HG03457 (cell line): Measurements from ENCODE around the gene DTD1.
"Not testable (repeated sequence)": the region's sequence is repeated elsewhere in the genome, so short reads cannot be mapped to it uniquely, and the experiment has no call there.

ENCODE experiments used
- ATAC-seq: cut with Tn5 transposase; IDR thresholded peaks from one replicate; pipeline ENCODE4 v1.9.1; 2021; ENCODE audit warnings: moderate number of reproducible peaks; ENCODE audit not compliant: unreplicated experiment

Gene DTD1

DNA sequence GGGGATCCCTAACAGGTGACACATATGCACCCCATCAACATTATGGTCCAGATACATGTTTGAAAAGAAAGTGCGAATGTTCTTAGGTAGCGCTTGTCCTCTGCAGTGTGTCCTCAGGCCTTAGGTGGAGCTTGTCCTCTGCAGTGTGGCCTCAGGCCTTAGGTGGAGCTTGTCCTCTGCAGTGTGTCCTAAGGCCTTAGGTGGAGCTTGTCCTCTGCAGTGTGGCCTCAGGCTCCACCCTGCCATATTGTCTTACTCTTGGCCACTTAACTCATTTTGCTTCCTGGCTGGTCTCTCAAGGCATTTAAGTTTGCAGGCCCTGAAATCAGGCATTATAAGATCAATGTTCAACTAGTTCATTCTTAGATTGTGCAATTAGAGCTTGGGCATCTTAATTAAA is 151.0 kb downstream of the DTD1 start:
- no peak for ATAC-seq

DNA sequence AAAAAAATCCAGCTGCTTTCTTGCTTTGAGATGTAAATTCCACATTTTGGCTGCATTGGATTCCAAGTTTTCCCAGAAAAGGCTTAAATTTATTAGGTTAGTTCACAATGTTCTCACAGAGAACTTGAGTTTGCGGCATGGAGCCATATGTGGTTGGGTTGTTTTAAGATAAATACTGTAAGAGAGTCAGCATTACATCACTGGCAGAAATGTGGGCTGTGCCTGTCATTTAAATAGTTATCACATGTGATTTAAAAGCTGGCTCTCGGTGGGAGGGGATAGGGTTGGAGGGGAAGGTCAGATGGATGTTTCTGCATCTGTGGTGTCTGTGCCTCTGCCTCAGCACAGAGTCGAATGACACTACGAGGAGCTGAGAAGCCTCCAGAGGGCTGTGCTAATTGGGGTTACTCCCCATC is 151.9 kb downstream of the DTD1 start:
- no peak for ATAC-seq

DNA sequence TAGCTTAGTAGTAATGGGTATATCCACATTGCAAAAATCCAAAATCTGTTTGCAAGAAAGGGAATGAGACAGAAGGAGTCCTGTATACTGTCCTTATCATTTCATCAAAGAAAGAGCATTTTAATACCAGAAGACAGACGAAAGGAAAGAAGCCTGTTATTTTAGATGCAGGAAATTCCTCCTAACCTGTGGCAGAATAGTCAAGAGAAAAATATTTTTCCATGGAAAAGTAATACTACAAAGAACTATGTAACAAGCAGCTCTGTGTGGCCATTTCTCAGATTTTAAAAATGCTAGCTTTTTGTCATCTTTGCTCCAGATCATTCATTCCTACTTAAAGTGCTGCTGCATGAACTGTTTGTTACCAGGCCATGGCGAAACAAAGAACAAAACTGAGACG is 152.9 kb downstream of the DTD1 start:
- ATAC-seq: no peak

DNA sequence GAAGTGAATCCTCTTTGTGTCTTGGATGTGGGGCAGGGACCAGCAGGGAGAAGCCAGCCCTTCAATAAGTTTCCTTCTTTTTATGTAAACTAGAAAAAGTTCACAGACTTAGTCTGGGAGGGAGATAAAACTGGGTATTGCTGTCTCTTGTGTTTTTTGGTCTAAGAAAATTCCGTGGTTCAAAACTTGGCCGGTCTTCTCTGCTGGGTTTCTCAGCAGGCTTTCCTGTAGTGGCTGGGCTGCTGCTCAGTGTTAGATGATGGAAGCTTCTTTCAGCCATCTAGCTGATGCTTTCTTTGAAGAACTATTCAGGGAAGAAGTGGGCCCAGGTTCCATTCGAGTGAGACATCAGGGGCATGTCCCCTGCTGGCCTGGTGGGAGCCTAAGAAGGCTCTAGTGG is 155.0 kb downstream of the DTD1 start:
- no peak for ATAC-seq

DNA sequence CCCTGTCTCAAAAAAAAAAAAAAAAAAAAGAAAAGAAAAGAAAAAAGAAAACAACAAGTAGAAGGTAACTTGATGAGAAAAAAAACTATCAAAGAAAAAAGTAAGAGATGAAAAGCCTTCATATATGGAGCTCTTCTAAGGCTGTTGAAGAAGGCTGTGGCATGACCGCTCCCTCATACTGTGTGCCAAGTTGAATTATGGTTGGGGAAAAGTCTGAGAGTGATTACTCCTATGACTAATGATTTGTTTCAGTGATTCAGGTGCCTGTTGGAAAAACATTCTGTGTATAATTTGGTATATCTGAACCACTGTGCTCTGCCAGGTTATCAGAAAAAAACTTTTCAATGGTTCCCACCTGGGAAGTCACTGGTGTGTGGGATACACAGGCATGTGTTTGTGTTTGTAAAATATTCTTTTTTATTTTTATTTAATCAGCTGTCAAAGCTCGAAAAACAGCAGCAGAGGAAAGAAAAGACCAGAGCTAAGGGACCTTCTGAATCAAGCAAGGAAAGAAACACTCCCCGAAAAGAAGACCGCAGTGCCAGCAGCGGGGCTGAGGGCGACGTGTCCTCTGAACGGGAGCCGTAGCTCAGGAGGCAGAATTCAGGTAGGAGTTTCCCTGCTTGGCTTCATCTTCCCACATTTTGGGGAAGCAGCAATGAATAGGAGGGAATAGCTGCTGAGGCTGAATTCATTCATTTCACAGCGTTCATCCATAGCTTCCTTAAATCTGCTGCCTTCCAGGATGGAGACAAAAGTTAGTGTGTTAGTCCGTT is 156.0 kb downstream of the DTD1 start:
- ATAC-seq: no peak

DNA sequence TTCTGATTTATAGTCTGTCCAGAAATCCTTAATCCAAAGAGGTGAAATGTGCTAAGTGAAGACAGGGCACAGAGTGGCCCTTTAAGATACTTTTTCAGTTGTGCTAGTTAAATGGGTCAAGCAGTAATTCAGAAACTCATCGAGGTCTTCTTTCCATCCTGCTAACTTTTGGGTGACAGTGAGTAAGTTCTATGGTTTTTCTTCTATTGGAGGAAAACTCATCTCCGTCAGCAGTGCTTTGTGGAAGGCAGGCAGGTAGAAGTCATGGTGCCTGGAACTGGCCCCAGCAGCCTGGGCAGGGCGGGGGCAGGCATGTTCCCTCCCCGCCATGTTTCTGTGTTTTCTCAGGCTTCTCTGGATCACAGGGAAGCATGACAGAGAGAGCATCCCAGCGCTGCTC is 159.2 kb downstream of the DTD1 start:
- no peak for ATAC-seq

DNA sequence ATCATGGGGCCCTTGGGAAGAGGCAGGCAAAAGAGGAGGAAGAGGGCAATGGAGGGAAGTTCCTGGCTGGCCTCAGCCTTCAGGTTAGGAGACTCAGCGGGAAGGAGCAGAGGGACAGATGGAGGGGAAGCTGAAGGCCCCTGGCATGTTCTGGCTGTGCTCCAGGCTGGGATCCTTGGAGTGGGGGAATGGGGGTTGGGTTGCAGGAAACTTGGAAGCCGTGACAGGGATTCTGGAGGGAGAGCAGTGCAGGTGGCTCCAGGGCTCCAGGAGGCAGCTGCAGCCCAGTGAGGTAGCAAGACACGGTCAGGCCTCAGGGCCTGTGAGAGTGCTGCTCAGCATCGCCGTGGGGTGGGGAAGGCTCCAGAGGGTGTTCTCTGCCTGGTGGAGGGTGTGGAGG is 161.1 kb downstream of the DTD1 start:
- ATAC-seq: no peak

DNA sequence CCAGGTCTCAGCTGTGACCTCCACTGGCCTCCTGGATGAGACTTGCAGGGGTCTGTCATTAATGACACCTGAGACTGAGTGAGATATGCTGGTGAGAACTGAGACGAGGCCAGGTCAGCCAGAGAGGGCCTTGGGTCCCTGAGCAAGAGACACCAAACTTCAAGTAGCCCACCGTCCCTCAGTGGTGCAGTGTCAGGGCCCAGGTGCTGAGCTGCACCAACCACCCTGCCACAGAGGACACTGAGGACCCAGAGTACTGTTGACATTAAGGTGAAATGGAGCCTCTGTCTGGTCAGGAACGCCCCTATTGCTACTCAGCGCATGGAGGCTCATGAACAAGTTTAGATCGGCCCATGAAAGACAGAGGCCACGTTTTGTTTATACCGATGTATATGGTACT is 161.7 kb downstream of the DTD1 start:
- ATAC-seq: no peak

DNA sequence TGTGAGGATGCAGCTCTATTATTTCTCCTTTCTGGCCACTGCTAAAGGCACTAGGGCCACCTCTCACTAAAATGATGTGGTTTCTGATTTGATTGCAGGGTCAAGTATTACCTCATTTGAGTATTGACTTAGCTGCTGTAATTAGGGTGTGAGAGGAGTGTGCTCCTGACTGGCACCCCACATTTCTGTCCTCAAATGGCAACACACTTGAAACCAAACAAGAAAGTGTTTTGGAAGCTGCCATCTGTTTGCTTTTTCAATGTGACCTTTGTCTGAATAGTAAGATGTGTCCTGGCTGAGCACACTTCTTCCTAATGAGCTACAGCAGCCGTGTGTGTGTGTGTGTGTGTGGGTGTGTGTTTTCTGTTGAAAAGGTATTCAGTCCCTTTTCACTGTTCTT is 162.9 kb downstream of the DTD1 start:
- no peak for ATAC-seq

DNA sequence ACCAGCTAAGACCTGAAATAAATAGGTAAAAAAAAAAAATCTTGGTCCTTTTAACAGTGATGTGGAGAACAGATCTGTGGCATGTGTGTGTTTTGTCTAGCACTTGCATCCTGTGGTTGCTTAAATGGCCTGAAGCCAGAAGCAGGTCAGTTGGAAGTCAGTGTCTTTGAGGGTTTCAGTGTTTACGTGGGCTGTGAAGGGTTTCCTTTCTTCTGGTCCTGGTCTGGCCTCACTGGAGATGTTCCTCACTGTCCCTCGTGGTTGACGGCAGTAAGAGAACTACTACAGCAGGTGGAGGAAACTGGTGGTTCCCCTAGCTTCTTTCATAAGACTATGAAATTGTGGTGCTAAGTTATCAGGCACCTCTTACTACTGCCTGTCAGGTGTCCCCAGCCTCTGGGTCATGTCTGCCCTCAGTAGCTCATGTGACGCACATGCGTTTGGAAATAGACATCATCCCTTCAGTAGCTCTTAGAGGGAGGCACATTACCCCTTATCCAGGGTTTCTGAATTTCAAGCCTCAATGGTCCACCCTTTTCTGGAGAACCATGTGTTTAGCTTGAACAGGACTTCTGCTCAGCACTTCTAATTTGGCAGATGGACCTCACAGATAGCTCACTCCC is 166.3 kb downstream of the DTD1 start:
- ATAC-seq: peak; percentile 98

DNA sequence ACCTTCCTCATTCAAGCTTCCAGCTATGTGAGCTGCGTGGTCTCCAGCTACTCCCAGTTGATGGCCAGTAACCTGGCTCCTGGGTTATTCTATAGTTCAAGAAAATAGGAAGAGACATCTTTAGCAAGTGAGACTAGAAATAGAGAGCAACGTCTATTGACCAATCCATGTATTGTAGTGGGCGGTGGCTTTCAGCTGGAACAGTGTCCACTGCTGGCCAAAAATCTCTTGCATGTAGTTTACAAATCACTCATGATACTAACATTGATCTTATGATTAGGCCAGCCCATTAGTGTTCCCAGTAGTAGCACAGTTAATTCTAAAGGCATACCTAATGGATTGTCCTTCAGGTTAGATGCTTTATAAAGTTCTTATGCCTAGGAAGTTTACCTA is 166.8 kb downstream of the DTD1 start:
- no peak for ATAC-seq

DNA sequence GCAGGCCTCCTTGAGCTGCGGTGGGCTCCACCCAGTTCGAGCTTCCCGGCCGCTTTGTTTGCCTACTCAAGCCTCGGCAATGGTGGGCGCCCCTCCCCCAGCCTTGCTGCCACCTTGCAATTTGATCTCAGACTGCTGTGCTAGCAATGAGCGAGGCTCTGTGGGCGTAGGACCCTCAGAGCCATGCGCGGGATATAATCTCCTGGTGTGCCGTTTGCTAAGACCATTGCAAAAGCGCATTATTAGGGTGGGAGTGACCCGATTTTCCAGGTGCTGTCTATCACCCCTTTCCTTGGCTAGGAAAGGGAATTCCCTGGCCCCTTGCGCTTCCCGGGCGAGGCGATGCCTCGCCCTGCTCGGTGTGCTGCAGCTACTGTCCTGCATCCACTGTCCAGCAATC is 173.0 kb downstream of the DTD1 start:
- ATAC-seq: not testable (repeated sequence)

DNA sequence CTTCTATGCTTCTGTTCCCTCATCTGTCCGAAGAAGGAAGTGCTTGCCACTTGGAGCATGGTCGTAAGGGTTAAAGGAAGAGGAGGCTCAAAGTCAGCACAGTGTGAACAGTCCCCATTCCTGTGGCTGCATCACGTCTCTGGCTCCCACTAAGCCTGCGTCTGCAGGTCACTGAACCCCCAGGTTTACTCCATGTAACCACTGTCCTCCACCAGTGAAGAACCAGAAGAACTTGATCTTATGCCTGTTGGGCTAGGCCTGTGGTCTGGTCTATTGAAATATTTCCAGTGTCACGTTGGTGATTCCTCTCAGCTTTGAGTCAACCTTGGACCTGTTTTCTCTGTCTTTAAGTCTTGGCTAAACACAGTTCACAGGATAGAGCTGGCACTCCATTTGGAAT is 179.8 kb downstream of the DTD1 start:
- ATAC-seq: no peak

DNA sequence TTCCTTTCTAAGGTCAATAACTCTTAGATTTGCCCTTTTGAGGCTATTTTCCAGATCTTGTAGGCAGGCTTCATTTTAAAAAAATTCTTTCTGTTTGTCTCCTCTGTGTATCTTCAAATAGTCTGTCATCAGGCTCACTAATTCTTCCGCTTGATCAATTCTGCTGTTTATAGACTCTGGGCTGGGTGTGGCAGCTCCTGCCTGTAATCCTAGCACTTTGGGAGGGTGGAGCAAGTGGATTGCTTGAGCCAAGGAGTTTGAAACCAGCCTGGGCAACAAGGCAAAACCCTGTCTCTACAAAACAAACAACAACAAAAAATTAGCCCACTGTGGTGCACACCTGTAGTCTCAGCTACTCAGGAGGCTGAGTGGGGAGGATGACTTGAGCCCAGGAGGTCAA is 185.7 kb downstream of the DTD1 start:
- no peak for ATAC-seq

DNA sequence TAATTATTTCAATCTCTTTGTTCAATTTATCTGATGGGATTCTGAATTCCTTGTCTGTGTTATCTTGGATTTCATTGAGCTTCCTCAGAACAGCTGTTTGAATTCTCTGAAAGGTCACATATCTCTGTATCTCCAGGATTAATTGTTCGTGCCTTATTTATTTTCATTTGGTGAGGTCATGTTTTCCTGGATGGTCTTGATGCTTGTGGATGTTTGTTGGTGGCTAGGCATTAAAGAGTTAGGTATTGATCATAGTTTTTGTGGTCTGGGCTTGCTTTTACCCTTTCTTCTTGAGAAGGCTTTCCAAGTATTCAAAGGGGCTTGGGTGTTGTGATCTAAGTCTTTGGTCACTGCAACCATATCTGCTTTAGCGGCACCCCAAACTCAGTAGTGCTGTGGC is 186.4 kb downstream of the DTD1 start:
- ATAC-seq: no peak

DNA sequence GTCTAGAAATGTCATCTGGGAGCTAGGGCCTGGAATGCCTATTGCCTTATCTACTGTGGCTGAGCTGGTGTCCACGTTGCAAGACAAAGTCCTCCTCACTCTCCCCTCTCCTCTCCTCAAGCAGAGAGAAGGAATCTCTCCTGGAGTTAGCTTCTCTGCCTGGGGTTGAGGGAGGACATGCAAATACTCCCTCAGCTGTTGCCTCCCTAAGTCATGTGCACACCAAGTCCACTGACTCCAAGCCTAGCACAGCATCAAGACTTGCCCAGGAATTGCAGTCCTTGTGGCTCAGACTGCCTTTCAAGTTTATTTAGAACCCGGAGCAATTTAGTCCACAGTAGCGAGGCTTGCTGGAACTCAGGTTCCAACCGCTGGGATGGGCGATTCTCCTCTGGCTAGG is 187.8 kb downstream of the DTD1 start:
- ATAC-seq: no peak

DNA sequence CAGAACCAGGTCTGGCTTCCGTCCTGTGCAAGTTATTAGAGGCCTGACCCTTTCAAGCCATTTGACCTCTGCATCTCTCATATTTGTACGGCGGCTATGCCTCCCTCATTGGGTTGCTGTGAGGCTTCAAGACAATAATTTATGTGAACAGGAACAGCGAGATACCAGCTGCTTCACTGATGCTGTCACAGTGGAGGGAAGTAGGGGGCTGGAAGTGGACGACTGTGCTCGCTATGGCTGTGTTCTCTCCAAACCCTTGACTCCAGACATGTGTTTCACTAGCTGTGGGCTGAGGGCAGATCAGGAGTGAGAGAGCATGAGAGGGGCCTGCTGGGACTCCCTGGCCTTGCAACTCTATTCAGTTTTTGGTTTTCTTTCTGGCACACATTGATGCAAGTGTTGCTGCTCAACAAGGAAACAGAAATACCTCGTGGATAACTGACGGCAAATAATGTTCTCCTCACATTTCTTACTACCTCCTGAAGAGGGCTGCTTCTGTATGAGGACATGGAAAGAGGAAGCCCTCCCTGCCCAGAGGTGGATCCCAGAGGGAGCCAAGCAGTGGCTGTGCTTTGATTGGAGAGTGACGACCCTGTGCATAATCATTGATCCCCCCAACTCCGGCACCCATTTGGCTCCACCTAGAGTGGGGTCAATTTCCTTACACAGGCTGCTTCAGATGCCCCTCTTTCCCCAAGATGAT is 191.0 kb downstream of the DTD1 start:
- ATAC-seq: no peak

DNA sequence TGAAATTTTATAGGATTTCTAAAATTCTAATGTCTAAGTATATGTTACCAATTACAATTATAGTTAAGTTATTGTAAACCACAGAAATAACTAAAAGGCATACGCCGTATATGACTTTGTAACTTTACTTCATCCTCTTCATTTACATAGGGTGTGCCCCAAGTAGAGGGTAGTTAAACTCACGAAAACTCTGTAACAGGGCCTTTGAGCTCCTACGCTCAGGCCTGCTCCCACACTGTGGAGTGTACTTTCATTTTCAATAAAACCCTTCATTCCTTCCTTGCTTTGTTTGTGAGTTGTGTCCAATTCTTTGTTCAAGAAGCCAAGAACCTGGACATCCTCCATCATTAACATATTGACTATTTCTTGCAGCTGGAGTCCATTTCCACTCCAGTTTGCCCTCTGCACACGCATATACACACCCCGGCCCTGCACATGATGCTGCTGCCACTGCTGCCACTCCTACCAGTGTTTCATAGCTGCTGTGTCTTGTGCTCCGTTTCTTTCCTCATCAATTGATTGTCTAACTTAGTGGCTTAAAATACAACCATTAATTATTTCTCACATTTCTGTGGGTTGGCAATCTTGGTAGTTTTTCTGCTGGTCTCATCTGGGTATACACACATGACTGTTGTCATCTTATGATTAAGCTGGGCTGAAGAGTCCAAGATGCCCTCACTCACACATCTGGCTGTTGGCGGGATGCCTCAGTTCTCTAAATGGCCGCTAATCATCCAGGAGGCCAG is 192.7 kb downstream of the DTD1 start:
- ATAC-seq: no peak

DNA sequence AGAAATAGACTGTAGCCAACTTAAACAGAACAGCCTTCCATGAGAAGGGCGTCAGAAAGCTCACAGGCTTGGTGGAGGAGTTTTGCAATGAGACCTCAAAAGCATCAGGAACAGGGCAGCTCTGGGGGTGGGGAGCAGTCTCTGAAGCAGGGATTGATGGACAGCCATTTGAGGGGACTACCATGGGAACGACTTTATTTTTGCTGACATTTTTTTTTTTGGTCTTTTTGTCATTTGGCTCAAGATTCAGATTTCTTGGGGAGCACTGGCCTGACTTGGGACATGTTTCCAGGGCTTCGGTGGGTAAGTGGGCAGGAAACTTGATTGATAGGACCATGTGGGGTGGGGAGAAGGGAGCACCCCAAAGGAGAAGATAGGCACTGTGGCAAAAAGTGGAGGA is 193.7 kb downstream of the DTD1 start:
- no peak for ATAC-seq

DNA sequence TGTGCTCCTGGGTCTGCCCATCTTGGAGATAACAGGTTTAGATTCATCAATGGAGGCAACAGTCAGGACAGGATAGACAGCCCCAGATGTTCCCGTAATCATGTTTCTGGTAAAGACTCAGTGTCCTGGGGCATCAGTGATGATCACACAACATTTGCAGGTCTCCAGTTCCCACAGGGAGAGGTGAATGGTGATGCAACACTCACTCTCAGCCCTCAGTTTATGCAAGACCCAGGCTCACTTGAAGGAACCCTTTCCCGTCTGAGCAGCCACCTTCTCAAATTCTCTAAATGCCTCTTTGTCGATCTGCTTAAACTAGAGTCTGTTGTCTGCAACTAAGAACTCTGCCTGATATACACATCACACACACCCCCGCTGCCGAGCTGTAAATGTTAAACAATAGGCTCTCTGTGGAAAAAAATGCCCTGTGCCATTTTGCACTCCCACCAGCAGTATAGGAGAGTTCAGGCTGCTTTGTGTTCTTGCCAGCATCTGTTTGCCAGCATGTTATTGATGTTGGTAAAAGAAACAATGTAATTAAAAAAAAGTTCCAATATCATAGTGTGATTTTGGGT is 195.6 kb downstream of the DTD1 start:
- no peak for ATAC-seq

DNA sequence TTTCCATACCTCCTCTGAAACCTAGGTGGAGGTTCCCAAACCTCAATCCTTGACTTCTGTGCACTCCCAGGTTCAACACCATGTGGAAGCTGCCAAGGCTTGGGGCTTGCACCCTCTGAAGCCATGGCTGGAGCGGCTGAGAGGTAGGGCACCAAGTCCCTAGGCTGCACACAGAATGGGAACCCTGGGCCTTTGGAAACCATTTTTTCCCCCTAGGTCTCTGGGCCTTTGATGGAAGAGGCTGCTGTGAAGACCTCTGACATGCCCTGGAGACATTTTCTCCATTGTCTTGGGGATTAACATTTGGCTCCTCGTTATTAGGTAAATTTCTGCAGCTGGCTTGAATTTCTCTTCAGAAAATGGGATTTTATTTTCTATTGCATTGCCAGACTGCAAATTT is 199.2 kb downstream of the DTD1 start:
- not testable (repeated sequence) for ATAC-seq
